OCI-LY1 (cell line): ENCODE data around the gene ADAT1.

Source experiments
- EZH2 ChIP-seq: fragments of 200-600 bp; sonication (generic), shearing (Covaris generic); IDR thresholded peaks from 2 replicates; pipeline ENCODE4 v1.8.0; 2017; ENCODE audit warnings: borderline replicate concordance, mixed run types, mild to moderate bottlenecking, antibody characterized with exemption, low read length, moderate library complexity, mixed read lengths
- TF ChIP-seq, protein P1 (sequence below): fragments of 200-600 bp; sonication (generic), shearing (Covaris generic); IDR thresholded peaks from 2 replicates; pipeline ENCODE4 v1.5.1; 2017; ENCODE audit warnings: mild to moderate bottlenecking, antibody characterized with exemption, low read length, moderate library complexity, mixed read lengths

GRCh38 chr16:75573955-75574354 is 49.1 kb downstream of the ADAT1 start:
- no peak for TF ChIP-seq EZH2
- TF ChIP-seq, protein P1, sequence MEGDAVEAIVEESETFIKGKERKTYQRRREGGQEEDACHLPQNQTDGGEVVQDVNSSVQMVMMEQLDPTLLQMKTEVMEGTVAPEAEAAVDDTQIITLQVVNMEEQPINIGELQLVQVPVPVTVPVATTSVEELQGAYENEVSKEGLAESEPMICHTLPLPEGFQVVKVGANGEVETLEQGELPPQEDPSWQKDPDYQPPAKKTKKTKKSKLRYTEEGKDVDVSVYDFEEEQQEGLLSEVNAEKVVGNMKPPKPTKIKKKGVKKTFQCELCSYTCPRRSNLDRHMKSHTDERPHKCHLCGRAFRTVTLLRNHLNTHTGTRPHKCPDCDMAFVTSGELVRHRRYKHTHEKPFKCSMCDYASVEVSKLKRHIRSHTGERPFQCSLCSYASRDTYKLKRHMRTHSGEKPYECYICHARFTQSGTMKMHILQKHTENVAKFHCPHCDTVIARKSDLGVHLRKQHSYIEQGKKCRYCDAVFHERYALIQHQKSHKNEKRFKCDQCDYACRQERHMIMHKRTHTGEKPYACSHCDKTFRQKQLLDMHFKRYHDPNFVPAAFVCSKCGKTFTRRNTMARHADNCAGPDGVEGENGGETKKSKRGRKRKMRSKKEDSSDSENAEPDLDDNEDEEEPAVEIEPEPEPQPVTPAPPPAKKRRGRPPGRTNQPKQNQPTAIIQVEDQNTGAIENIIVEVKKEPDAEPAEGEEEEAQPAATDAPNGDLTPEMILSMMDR: no peak
